Body of pancreas (tissue), 4 donors: Measurements from ENCODE around the gene RIPK1.

ENCODE experiments used
- CTCF ChIP-seq, 7 experiments: fragments of 450-650 bp in 4 of 7; fragments of 200-600 bp in 3 of 7; sonication (generic) in 3 of 7; IDR thresholded peaks; one replicate each; pipeline ENCODE4 v1.5.1; 2016 to 2019; ENCODE audit warnings: antibody characterized with exemption in 7 of 7
- POLR2A ChIP-seq, 3 donors: fragments of 450-650 bp; IDR thresholded peaks; one replicate each; pipeline ENCODE4 v1.6.1; 2016; ENCODE audit warnings: antibody characterized with exemption in 3 of 3, mild to moderate bottlenecking in 2 of 3

- no peak for TF ChIP-seq POLR2A (IDR thresholded peaks at IDR 0.05)
- no peak for TF ChIP-seq CTCF (IDR thresholded peaks at IDR 0.05)
Measured at GRCh38 chr6:3144571-3144970, 76.3 kb downstream of the RIPK1 start.
